NCI-H69 (cell line): ENCODE results near the gene SYTL5.

Experiments
- DNase-seq: peaks from one replicate; lab custom pipeline; 2025; lab: John Stamatoyannopoulos, UW

The SYTL5 gene

GRCh38 chrX:38138900-38139299, 132.5 kb downstream of the SYTL5 start:
- DNase-seq, result no peak

GRCh38 chrX:38142610-38143009, 136.3 kb downstream of the SYTL5 start:
- peak; percentile 8 for DNase-seq

- DNase-seq, result no peak
Measured at GRCh38 chrX:38149016-38149415, 142.7 kb downstream of the SYTL5 start.

- DNase-seq, result peak; percentile 68
Measured at GRCh38 chrX:38150993-38151392, 144.6 kb downstream of the SYTL5 start.

- peak; percentile 66 for DNase-seq
Measured at GRCh38 chrX:38151441-38151840, 145.1 kb downstream of the SYTL5 start.

- no peak for DNase-seq
Measured at GRCh38 chrX:38154340-38154739, 148.0 kb downstream of the SYTL5 start.

- peak; percentile 33 for DNase-seq
Measured at GRCh38 chrX:38154818-38155217, 148.5 kb downstream of the SYTL5 start.

GRCh38 chrX:38156838-38157237, 150.5 kb downstream of the SYTL5 start:
- no peak for DNase-seq

- DNase-seq, result peak; percentile 73
Measured at GRCh38 chrX:38163193-38163592, 156.8 kb downstream of the SYTL5 start.

GRCh38 chrX:38165023-38165422, 158.7 kb downstream of the SYTL5 start:
- DNase-seq, result peak; percentile 26

GRCh38 chrX:38166478-38167083, 160.2 kb downstream of the SYTL5 start:
- DNase-seq, result peak; percentile 41

GRCh38 chrX:38170556-38170955, 164.2 kb downstream of the SYTL5 start:
- DNase-seq, result peak; percentile 78

GRCh38 chrX:38172596-38172995, 166.2 kb downstream of the SYTL5 start:
- peak; percentile 56 for DNase-seq

- DNase-seq, result peak; percentile 90
Measured at GRCh38 chrX:38175139-38175538, 168.8 kb downstream of the SYTL5 start.

- DNase-seq, result no peak
Measured at GRCh38 chrX:38178396-38178795, 172.0 kb downstream of the SYTL5 start.
